ENCODE measurements around the gene DEDD.

- TF ChIP-seq EZH2phosphoT487 (IDR thresholded peaks at IDR 0.05; ENCODE audit: low read depth), result no peak
- TF ChIP-seq CTCF (IDR thresholded peaks at IDR 0.05; ENCODE audit: low read depth, low read length), result no peak
Measured at GRCh38 chr1:161096015-161096414, 36.5 kb downstream of the DEDD start.

Measured in OCI-LY3 (cell line).